Transverse colon (tissue), 4 donors: ENCODE measurements around the gene SLC12A7.

Experiments used
- POLR2AphosphoS5 ChIP-seq, 3 donors: sonication (generic); formaldehyde crosslinking; IDR thresholded peaks; one replicate each; pipeline ENCODE4 v1.6.1; 2016; ENCODE audit warnings: antibody characterized with exemption in 3 of 3
- TF ChIP-seq, protein P1 (sequence below), 5 experiments: fragments of 200-600 bp in 3 of 5; fragments of 450-650 bp in 2 of 5; sonication (generic) in 3 of 5; IDR thresholded peaks; 1 replicate in 2 of 5; 2 replicates in 3 of 5; pipeline ENCODE4 v1.5.1; 2016 to 2017; ENCODE audit warnings: antibody characterized with exemption in 5 of 5, inconsistent platforms in 3 of 5, mild to moderate bottlenecking in 2 of 5, moderate library complexity in 1 of 5

DNA sequence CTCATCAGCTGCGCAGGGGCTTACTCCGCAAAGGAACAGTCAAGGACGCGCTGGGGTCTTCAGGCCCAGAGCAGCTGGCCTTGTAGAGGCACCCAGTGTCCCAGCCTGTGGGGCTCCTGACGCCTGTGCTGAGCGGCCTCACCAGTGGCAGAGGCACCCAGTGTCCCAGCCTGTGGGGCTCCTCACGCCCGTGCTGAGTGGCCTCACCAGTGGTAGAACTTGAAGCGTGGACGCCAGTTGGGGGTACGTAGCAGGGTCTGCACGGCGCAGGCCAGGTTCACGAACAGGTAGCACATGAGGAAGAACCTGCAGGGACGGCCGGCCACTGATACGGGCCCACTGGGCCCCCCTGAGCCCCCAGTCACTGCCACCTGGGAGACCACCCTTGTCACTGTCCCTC is 35.9 kb downstream of the SLC12A7 start:
- TF ChIP-seq, protein P1, sequence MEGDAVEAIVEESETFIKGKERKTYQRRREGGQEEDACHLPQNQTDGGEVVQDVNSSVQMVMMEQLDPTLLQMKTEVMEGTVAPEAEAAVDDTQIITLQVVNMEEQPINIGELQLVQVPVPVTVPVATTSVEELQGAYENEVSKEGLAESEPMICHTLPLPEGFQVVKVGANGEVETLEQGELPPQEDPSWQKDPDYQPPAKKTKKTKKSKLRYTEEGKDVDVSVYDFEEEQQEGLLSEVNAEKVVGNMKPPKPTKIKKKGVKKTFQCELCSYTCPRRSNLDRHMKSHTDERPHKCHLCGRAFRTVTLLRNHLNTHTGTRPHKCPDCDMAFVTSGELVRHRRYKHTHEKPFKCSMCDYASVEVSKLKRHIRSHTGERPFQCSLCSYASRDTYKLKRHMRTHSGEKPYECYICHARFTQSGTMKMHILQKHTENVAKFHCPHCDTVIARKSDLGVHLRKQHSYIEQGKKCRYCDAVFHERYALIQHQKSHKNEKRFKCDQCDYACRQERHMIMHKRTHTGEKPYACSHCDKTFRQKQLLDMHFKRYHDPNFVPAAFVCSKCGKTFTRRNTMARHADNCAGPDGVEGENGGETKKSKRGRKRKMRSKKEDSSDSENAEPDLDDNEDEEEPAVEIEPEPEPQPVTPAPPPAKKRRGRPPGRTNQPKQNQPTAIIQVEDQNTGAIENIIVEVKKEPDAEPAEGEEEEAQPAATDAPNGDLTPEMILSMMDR (IDR thresholded peaks at IDR 0.05) = no peak
- TF ChIP-seq POLR2AphosphoS5 (IDR thresholded peaks at IDR 0.05) = no peak
